CD4-positive, alpha-beta memory T cell (primary cell): ENCODE results near the gene SEMA3B. TPM values are rescaled to one million over a fixed set of nuclear protein-coding genes. Genes with fewer than 3 reads are reported as not detected.
A peak's percentile ranks its signal among the peaks of the same experiment; 100 is the strongest.
"Not testable (repeated sequence)": the region's sequence is repeated elsewhere in the genome, so short reads cannot be mapped to it uniquely, and the experiment has no call there.

Experiments
- CTCF ChIA-PET: fragments of 350-600 bp; sonication (Branson Sonifier 250); formaldehyde crosslinking; loops from one replicate; lab custom pipeline; 2021; ENCODE audit warnings: inconsistent platforms; ENCODE audit not compliant: partially characterized antibody; lab: Charles Lee
- POLR2A ChIA-PET: fragments of 350-600 bp; sonication (Branson Sonifier 250); formaldehyde crosslinking; loops from one replicate; lab custom pipeline; 2021; ENCODE audit not compliant: partially characterized antibody; lab: Charles Lee
- DNase-seq, 5 donors: peaks; one replicate each; pipeline versions ENCODE4 v3.0.0 to v3.0.0-alpha.2; 2020 to 2022; ENCODE audit warnings: mixed read lengths in 1 of 5
- H3K27ac ChIP-seq: one replicate; pipeline ENCODE4 v1.7.0; 2013; ENCODE audit warnings: low read depth, low read length
- H3K27me3 ChIP-seq: 2 replicates; pipeline ENCODE4 v1.7.0; 2013; ENCODE audit warnings: mild to moderate bottlenecking, low read length, moderate library complexity; ENCODE audit not compliant: insufficient read depth
- H3K36me3 ChIP-seq: 2 replicates; pipeline ENCODE4 v1.7.0; 2013; ENCODE audit warnings: mild to moderate bottlenecking, low read length, moderate library complexity; ENCODE audit not compliant: insufficient read depth
- H3K4me1 ChIP-seq: 2 replicates; pipeline ENCODE4 v1.7.0; 2013; ENCODE audit warnings: mild to moderate bottlenecking, low read length, moderate library complexity; ENCODE audit not compliant: insufficient read depth
- H3K4me3 ChIP-seq, 2 donors: one replicate each; pipeline ENCODE4 v1.7.0; 2013; ENCODE audit warnings: low read length in 2 of 2, mild to moderate bottlenecking in 1 of 2
- H3K9me3 ChIP-seq, 2 donors: one replicate each; pipeline ENCODE4 v1.7.0; 2013; ENCODE audit warnings: low read length in 2 of 2, control low read depth in 1 of 2; ENCODE audit not compliant: control insufficient read depth in 1 of 2
- H3K27ac Mint-ChIP-seq, 7 donors: one replicate each; pipeline ENCODE4 v1.8.0; 2020 to 2021; ENCODE audit warnings: mixed read lengths in 7 of 7, mild to moderate bottlenecking in 6 of 7, inconsistent platforms in 3 of 7, moderate library complexity in 3 of 7
- H3K27me3 Mint-ChIP-seq, 2 donors: one replicate each; pipeline ENCODE4 v1.8.0; 2020 to 2021; ENCODE audit warnings: mixed read lengths in 2 of 2
- H3K36me3 Mint-ChIP-seq, 2 donors: one replicate each; pipeline ENCODE4 v1.8.0; 2020 to 2021; ENCODE audit warnings: mixed read lengths in 2 of 2, inconsistent platforms in 1 of 2, mild to moderate bottlenecking in 1 of 2
- H3K4me1 Mint-ChIP-seq, 4 donors: one replicate each; pipeline ENCODE4 v1.8.0; 2020 to 2021; ENCODE audit warnings: mixed read lengths in 4 of 4, mild to moderate bottlenecking in 1 of 4
- H3K4me3 Mint-ChIP-seq, 8 donors: one replicate each; pipeline ENCODE4 v1.8.0; 2020 to 2021; ENCODE audit warnings: mixed read lengths in 8 of 8, mild to moderate bottlenecking in 7 of 8, moderate library complexity in 6 of 8, inconsistent platforms in 3 of 8
- H3K9me3 Mint-ChIP-seq, 8 donors: one replicate each; pipeline ENCODE4 v1.8.0; 2020 to 2021; ENCODE audit warnings: mixed read lengths in 8 of 8, mild to moderate bottlenecking in 5 of 8, inconsistent platforms in 3 of 8, moderate library complexity in 1 of 8
- intact Hi-C: fragments of 100-400 bp; cut with micrococcal nuclease; formaldehyde crosslinking; loops from one replicate; pipeline ENCODE4 v1.15.1; 2023
- polyA plus RNA-seq, 2 donors: library from polyadenylated mRNA; unstranded; fragments of 300-500 nt; fragmentation: Illumina TruSeq; gene quantifications; one replicate each; pipeline ENCODE4 v1.2.3, GENCODE V29; 2021
- total RNA-seq, 2 experiments: library from RNA; stranded (reverse); gene quantifications; one replicate each; pipeline ENCODE4 v1.2.3, GENCODE V29; 2021

Gene SEMA3B
- total and polyA plus RNA-seq, 4 experiments from 2014 or later = 0.50 to 0.87 TPM; not detected in 2

GRCh38 chr3:50242381-50242770, 26.6 kb upstream of the SEMA3B start:
- no peak overlapping the region for H3K4me3 ChIP-seq
- peaks cover 91% of the 10 kb centered on the region for H3K4me1 ChIP-seq
- H3K36me3 Mint-ChIP-seq = peaks cover 0 to 45% of the 10 kb centered on the region in 2 donors
- H3K27me3 ChIP-seq = no peaks in the 10 kb centered on the region
- no peaks in the 10 kb centered on the region for H3K27me3 Mint-ChIP-seq
- H3K9me3 Mint-ChIP-seq = no peaks in the 10 kb centered on the region
- peak overlapping the region in 7 of 8 donors; percentile 71 to 84 (median 76) for H3K4me3 Mint-ChIP-seq
- intact Hi-C loops = no loop called here
- no peaks in the 10 kb centered on the region for H3K9me3 ChIP-seq
- H3K36me3 ChIP-seq = peaks cover 18% of the 10 kb centered on the region
- peaks cover 47 to 95% (median 74%) of the 10 kb centered on the region in 4 donors for H3K4me1 Mint-ChIP-seq
- no peak for DNase-seq
- H3K27ac Mint-ChIP-seq = peak overlapping the region; percentile 87 to 96 (median 94)
- peak overlapping the region; percentile 76 for H3K27ac ChIP-seq
- ChIA-PET CTCF (interaction anchor here (4.1 to 10.2 kb wide), 2 partner anchors 15 to 49 kb away, joined by 29 to 127 read pairs; no protein-coding TSS in a partner anchor), POLR2A (interaction anchor here (0.7 to 11.2 kb wide), 5 partner anchors 14 to 94 kb away, joined by 3 to 150 read pairs (median 4); partner anchors contain the start of genes IFRD2 and TUSC2)

GRCh38 chr3:50242851-50243542, 25.9 kb upstream of the SEMA3B start:
- Mint-ChIP-seq H3K9me3 (no peaks in the 10 kb centered on the region), H3K4me3 (peak overlapping the region in 7 of 8 donors; percentile 71 to 84 (median 76)), H3K27ac (peak overlapping the region; percentile 87 to 96 (median 94)), H3K27me3 (no peaks in the 10 kb centered on the region), H3K36me3 (peaks cover 0 to 38% of the 10 kb centered on the region in 2 donors), H3K4me1 (peaks cover 48 to 92% (median 73%) of the 10 kb centered on the region in 4 donors)
- DNase-seq = peak in 2 of 5 donors; percentile 17 to 76
- Histone ChIP-seq H3K9me3 (no peaks in the 10 kb centered on the region), H3K27me3 (no peaks in the 10 kb centered on the region), H3K4me1 (peaks cover 96% of the 10 kb centered on the region), H3K27ac (peak overlapping the region; percentile 76), H3K36me3 (peaks cover 18% of the 10 kb centered on the region), H3K4me3 (no peak overlapping the region)
- CTCF ChIA-PET = interaction anchor here (0.7 to 10.2 kb wide), 7 partner anchors 16 to 104 kb away, joined by 3 to 127 read pairs (median 3); no protein-coding TSS in a partner anchor
- POLR2A ChIA-PET = interaction anchor here (1.2 to 11.2 kb wide), 3 partner anchors 15 to 85 kb away, joined by 3 to 150 read pairs (median 4); partner anchors contain the start of genes IFRD2 and TUSC2
- intact Hi-C loops = no loop called here

GRCh38 chr3:50243543-50243895, 25.4 kb upstream of the SEMA3B start:
- Mint-ChIP-seq H3K9me3 (no peaks in the 10 kb centered on the region), H3K4me1 (peaks cover 50 to 90% (median 72%) of the 10 kb centered on the region in 4 donors), H3K27me3 (no peaks in the 10 kb centered on the region), H3K27ac (peak overlapping the region; percentile 72 to 96 (median 81)), H3K4me3 (peak overlapping the region in 4 of 8 donors; percentile 21 to 49 (median 44)), H3K36me3 (peaks cover 0 to 39% of the 10 kb centered on the region in 2 donors)
- peaks cover 96% of the 10 kb centered on the region for H3K4me1 ChIP-seq
- ChIA-PET CTCF (interaction anchor here (0.6 to 10.2 kb wide), 11 partner anchors 7 to 1694 kb away, joined by 3 to 127 read pairs (median 4); partner anchors contain the start of gene GNAI2), POLR2A (interaction anchor here (1.9 to 11.2 kb wide), 2 partner anchors 15 to 49 kb away, joined by 4 to 150 read pairs; partner anchors contain the start of gene IFRD2)
- H3K36me3 ChIP-seq = peaks cover 18% of the 10 kb centered on the region
- peak overlapping the region; percentile 76 for H3K27ac ChIP-seq
- intact Hi-C loops = no loop called here
- H3K4me3 ChIP-seq = no peak overlapping the region
- no peak for DNase-seq
- no peaks in the 10 kb centered on the region for H3K9me3 ChIP-seq
- H3K27me3 ChIP-seq = no peaks in the 10 kb centered on the region

- H3K9me3 ChIP-seq, H3K9me3 Mint-ChIP-seq, DNase-seq, intact Hi-C loops, H3K4me3 ChIP-seq, H3K27me3 Mint-ChIP-seq, H3K27me3 ChIP-seq: not testable (repeated sequence)
- ChIA-PET CTCF (interaction anchor here (4.1 to 10.2 kb wide), 3 partner anchors 8 to 51 kb away, joined by 29 to 127 read pairs (median 65); partner anchors contain the start of gene GNAI2), POLR2A (interaction anchor here (1.0 to 11.2 kb wide), 4 partner anchors 8 to 55 kb away, joined by 3 to 150 read pairs (median 38); partner anchors contain the start of genes GNAI2, HYAL3 and NAA80)
- H3K4me3 Mint-ChIP-seq = peak overlapping the region in 5 of 8 donors; percentile 13 to 79 (median 62)
- H3K27ac ChIP-seq = peak overlapping the region; percentile 76
- H3K4me1 ChIP-seq = peaks cover 96% of the 10 kb centered on the region
- peaks cover 43 to 88% (median 68%) of the 10 kb centered on the region in 4 donors for H3K4me1 Mint-ChIP-seq
- H3K27ac Mint-ChIP-seq = peak overlapping the region in 6 of 7 donors; percentile 72 to 97 (median 92)
- peaks cover 12% of the 10 kb centered on the region for H3K36me3 ChIP-seq
- peaks cover 0 to 34% of the 10 kb centered on the region in 2 donors for H3K36me3 Mint-ChIP-seq
These were observed 24.1 kb upstream of the SEMA3B start for GRCh38 chr3:50244813-50245212.

- H3K27me3 Mint-ChIP-seq = no peaks in the 10 kb centered on the region
These were observed 23.6 kb upstream of the SEMA3B start for GRCh38 chr3:50245251-50245745.

GRCh38 chr3:50245831-50246516, 23.0 kb upstream of the SEMA3B start:
- intact Hi-C loops = loop anchor here (1.0 kb wide), 5 partner anchors 8 to 52 kb away; partner anchors contain the start of gene IFRD2
- H3K27ac Mint-ChIP-seq = peak overlapping the region; percentile 92 to 98 (median 95)
- Histone ChIP-seq H3K27ac (peak overlapping the region; percentile 76), H3K36me3 (peaks cover 17% of the 10 kb centered on the region), H3K4me1 (peaks cover 97% of the 10 kb centered on the region), H3K4me3 (peak overlapping the region; percentile 24 to 44), H3K9me3 (no peaks in the 10 kb centered on the region), H3K27me3 (no peaks in the 10 kb centered on the region)
- CTCF ChIA-PET = interaction anchor here (0.7 to 6.4 kb wide), 28 partner anchors 9 to 156 kb away, joined by 3 to 238 read pairs (median 4); partner anchors contain the start of genes GNAI2, GNAT1, HYAL3 and LSMEM2
- no peaks in the 10 kb centered on the region for H3K9me3 Mint-ChIP-seq
- peak; percentile 89 to 94 (median 92) for DNase-seq
- peaks cover 44 to 89% (median 71%) of the 10 kb centered on the region in 4 donors for H3K4me1 Mint-ChIP-seq
- POLR2A ChIA-PET = interaction anchor here (1.1 to 11.2 kb wide), 10 partner anchors 9 to 82 kb away, joined by 4 to 150 read pairs (median 10); partner anchors contain the start of genes GNAI2, HYAL3, IFRD2 and NAA80
- H3K4me3 Mint-ChIP-seq = peak overlapping the region; percentile 75 to 88 (median 80)
- H3K36me3 Mint-ChIP-seq = peaks cover 0 to 36% of the 10 kb centered on the region in 2 donors
- H3K27me3 Mint-ChIP-seq = no peaks in the 10 kb centered on the region

More at GRCh38 chr3:50245251-50245745, 23.6 kb upstream of the SEMA3B start:
- Histone ChIP-seq H3K4me3 (peak overlapping the region in 1 of 2 donors; percentile 44), H3K27me3 (no peaks in the 10 kb centered on the region), H3K27ac (peak overlapping the region; percentile 76), H3K36me3 (peaks cover 12% of the 10 kb centered on the region), H3K4me1 (peaks cover 96% of the 10 kb centered on the region), H3K9me3 (no peaks in the 10 kb centered on the region)
- peak overlapping the region in 5 of 8 donors; percentile 76 to 88 (median 81) for H3K4me3 Mint-ChIP-seq
- H3K9me3 Mint-ChIP-seq = no peaks in the 10 kb centered on the region
- H3K27ac Mint-ChIP-seq = peak overlapping the region; percentile 74 to 98 (median 95)
- DNase-seq = no peak
- intact Hi-C loops = no loop called here
- H3K4me1 Mint-ChIP-seq = peaks cover 42 to 88% (median 68%) of the 10 kb centered on the region in 4 donors
- H3K36me3 Mint-ChIP-seq = peaks cover 0 to 34% of the 10 kb centered on the region in 2 donors
- CTCF ChIA-PET = interaction anchor here (1.8 to 5.1 kb wide), 3 partner anchors 9 to 125 kb away, joined by 4 to 65 read pairs (median 6); partner anchors contain the start of gene GNAI2
- POLR2A ChIA-PET = interaction anchor here (1.3 to 11.2 kb wide), 3 partner anchors 8 to 54 kb away, joined by 3 to 150 read pairs (median 70); partner anchors contain the start of genes GNAI2, HYAL3 and NAA80
